Measurements from ENCODE around the gene ZCCHC2.

Gene ZCCHC2

GRCh38 chr18:62603979-62604378, 81.2 kb downstream of the ZCCHC2 start:
- in situ Hi-C loops (cut with MboI; ENCODE audit: low sequenced_read_pairs), result loop anchor here (25.0 kb wide), 1 partner anchor 733 kb away; no protein-coding TSS in a partner anchor

GRCh38 chr18:62605685-62606084, 82.9 kb downstream of the ZCCHC2 start:
- in situ Hi-C loops (cut with MboI; ENCODE audit: low sequenced_read_pairs), result loop anchor here (25.0 kb wide), 1 partner anchor 732 kb away; no protein-coding TSS in a partner anchor

- in situ Hi-C loops (cut with MboI; ENCODE audit: low sequenced_read_pairs), result loop anchor here (25.0 kb wide), 1 partner anchor 731 kb away; no protein-coding TSS in a partner anchor
Measured at GRCh38 chr18:62606106-62606505, 83.3 kb downstream of the ZCCHC2 start.

- in situ Hi-C loops (cut with MboI; ENCODE audit: low sequenced_read_pairs), result loop anchor here (25.0 kb wide), 1 partner anchor 730 kb away; no protein-coding TSS in a partner anchor
Measured at GRCh38 chr18:62607302-62607701, 84.5 kb downstream of the ZCCHC2 start.

- in situ Hi-C loops (cut with MboI; ENCODE audit: low sequenced_read_pairs), result loop anchor here (25.0 kb wide), 1 partner anchor 729 kb away; no protein-coding TSS in a partner anchor
Measured at GRCh38 chr18:62607708-62608428, 85.0 kb downstream of the ZCCHC2 start.

GRCh38 chr18:62609764-62610163, 86.9 kb downstream of the ZCCHC2 start:
- in situ Hi-C loops (cut with MboI; ENCODE audit: low sequenced_read_pairs), result loop anchor here (25.0 kb wide), 1 partner anchor 728 kb away; no protein-coding TSS in a partner anchor

- in situ Hi-C loops (cut with MboI; ENCODE audit: low sequenced_read_pairs), result loop anchor here (25.0 kb wide), 1 partner anchor 727 kb away; no protein-coding TSS in a partner anchor
Measured at GRCh38 chr18:62610351-62610700, 87.5 kb downstream of the ZCCHC2 start.

GRCh38 chr18:62610701-62611411, 88.0 kb downstream of the ZCCHC2 start:
- in situ Hi-C loops (cut with MboI; ENCODE audit: low sequenced_read_pairs), result loop anchor here (25.0 kb wide), 1 partner anchor 726 kb away; no protein-coding TSS in a partner anchor

GRCh38 chr18:62611453-62612288, 88.8 kb downstream of the ZCCHC2 start:
- in situ Hi-C loops (cut with MboI; ENCODE audit: low sequenced_read_pairs), result loop anchor here (25.0 kb wide), 1 partner anchor 726 kb away; no protein-coding TSS in a partner anchor

GRCh38 chr18:62612289-62612645, 89.4 kb downstream of the ZCCHC2 start:
- in situ Hi-C loops (cut with MboI; ENCODE audit: low sequenced_read_pairs), result loop anchor here (25.0 kb wide), 1 partner anchor 725 kb away; no protein-coding TSS in a partner anchor

GRCh38 chr18:62612776-62613175, 90.0 kb downstream of the ZCCHC2 start:
- in situ Hi-C loops (cut with MboI; ENCODE audit: low sequenced_read_pairs), result loop anchor here (25.0 kb wide), 1 partner anchor 725 kb away; no protein-coding TSS in a partner anchor

- in situ Hi-C loops (cut with MboI; ENCODE audit: low sequenced_read_pairs), result loop anchor here (25.0 kb wide), 1 partner anchor 723 kb away; no protein-coding TSS in a partner anchor
Measured at GRCh38 chr18:62614494-62614893, 91.7 kb downstream of the ZCCHC2 start.

- in situ Hi-C loops (cut with MboI; ENCODE audit: low sequenced_read_pairs), result loop anchor here (25.0 kb wide), 1 partner anchor 721 kb away; no protein-coding TSS in a partner anchor
Measured at GRCh38 chr18:62616331-62616805, 93.5 kb downstream of the ZCCHC2 start.

- in situ Hi-C loops (cut with MboI; ENCODE audit: low sequenced_read_pairs), result loop anchor here (25.0 kb wide), 1 partner anchor 719 kb away; no protein-coding TSS in a partner anchor
Measured at GRCh38 chr18:62617793-62618591, 95.2 kb downstream of the ZCCHC2 start.

GRCh38 chr18:62618735-62619134, 95.9 kb downstream of the ZCCHC2 start:
- in situ Hi-C loops (cut with MboI; ENCODE audit: low sequenced_read_pairs), result loop anchor here (25.0 kb wide), 1 partner anchor 719 kb away; no protein-coding TSS in a partner anchor

- in situ Hi-C loops (cut with MboI; ENCODE audit: low sequenced_read_pairs), result loop anchor here (25.0 kb wide), 1 partner anchor 716 kb away; no protein-coding TSS in a partner anchor
Measured at GRCh38 chr18:62621546-62621945, 98.7 kb downstream of the ZCCHC2 start.

- in situ Hi-C loops (cut with MboI; ENCODE audit: low sequenced_read_pairs), result loop anchor here (25.0 kb wide), 1 partner anchor 362 kb away; no protein-coding TSS in a partner anchor
Measured at GRCh38 chr18:62625019-62625418, 102.2 kb downstream of the ZCCHC2 start.
